Adipocyte (in vitro differentiated cells): ENCODE measurements around the gene TCP11L1.
"Not testable (repeated sequence)": the region's sequence is repeated elsewhere in the genome, so short reads cannot be mapped to it uniquely, and the experiment has no call there.

Source experiments
- DNase-seq: peaks from one replicate; pipeline ENCODE4 v3.0.0-alpha.2; 2015; ENCODE audit warnings: low read depth
- H3K27me3 ChIP-seq: replicated peaks from 2 replicates; pipeline ENCODE4 v1.7.0; 2013; ENCODE audit warnings: mild to moderate bottlenecking, low read length, moderate library complexity; ENCODE audit not compliant: control insufficient read depth, insufficient read depth
- H3K36me3 ChIP-seq: 2 replicates; pipeline ENCODE4 v1.7.0; 2013; ENCODE audit warnings: low read length, mild to moderate bottlenecking, moderate library complexity; ENCODE audit not compliant: control insufficient read depth, insufficient read depth, severe bottlenecking
- H3K4me1 ChIP-seq: 2 replicates; pipeline ENCODE4 v1.7.0; 2013; ENCODE audit warnings: mild to moderate bottlenecking, low read length, moderate library complexity; ENCODE audit not compliant: control insufficient read depth, insufficient read depth
- H3K4me3 ChIP-seq: 2 replicates; pipeline ENCODE4 v1.7.0; 2013; ENCODE audit warnings: mild to moderate bottlenecking, low read length, moderate library complexity
- H3K9ac ChIP-seq: 2 replicates; pipeline ENCODE4 v1.7.0; 2013; ENCODE audit warnings: mild to moderate bottlenecking, low read length, moderate library complexity
- H3K9me3 ChIP-seq: 2 replicates; pipeline ENCODE4 v1.7.0; 2013; ENCODE audit warnings: mild to moderate bottlenecking, low read length, moderate library complexity; ENCODE audit not compliant: control insufficient read depth

TCP11L1 gene

DNA sequence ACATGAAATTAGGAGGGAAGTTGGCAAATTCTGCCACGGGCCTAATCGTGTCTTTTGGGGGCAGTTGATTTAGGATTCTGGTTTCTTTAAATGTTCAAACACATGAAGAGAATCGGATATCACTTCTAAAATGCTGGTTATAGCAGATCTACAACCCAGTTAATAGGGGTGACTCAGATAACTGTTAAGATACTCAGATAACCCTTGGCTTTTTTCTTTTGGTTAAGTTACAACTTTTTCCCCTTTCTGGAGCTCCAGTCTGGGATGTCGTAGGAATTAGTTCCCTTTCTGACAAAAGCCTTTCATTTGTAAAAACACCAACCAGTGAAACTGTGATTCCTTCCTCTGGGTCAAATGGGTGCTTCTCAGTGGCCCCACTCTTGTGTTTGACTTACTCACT is 22.7 kb upstream of the TCP11L1 start:
- H3K9me3 ChIP-seq: no peaks in the 10 kb centered on the region
- H3K36me3 ChIP-seq: no peaks in the 10 kb centered on the region
- peak overlapping the region; percentile 78 for H3K9ac ChIP-seq
- no peaks in the 10 kb centered on the region for H3K27me3 ChIP-seq
- peaks cover 12% of the 10 kb centered on the region for H3K4me1 ChIP-seq
- no peak for DNase-seq
- peak overlapping the region; percentile 83 for H3K4me3 ChIP-seq

DNA sequence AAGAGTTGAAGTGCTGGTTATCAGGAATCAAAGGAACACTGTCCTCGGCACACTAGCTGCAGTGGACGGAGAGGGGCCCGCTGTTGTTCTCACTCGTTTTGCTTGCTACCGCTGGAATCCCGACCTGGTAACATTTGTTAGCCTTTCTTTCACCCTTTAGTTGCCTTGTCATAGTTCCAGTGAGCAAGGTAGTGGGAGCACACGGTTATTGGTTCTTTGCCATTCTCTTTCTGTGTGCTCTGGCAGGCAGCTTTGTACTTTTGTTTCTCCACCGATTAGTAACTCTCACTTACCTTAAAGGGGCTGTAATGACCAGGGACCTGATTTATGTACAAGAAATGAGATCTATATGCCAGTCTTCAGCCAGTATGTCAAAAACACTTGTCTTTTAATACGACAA is 21.9 kb upstream of the TCP11L1 start:
- Histone ChIP-seq H3K27me3 (no peaks in the 10 kb centered on the region), H3K4me3 (peak overlapping the region; percentile 83), H3K36me3 (no peaks in the 10 kb centered on the region), H3K4me1 (peaks cover 8% of the 10 kb centered on the region), H3K9me3 (no peaks in the 10 kb centered on the region), H3K9ac (no peak overlapping the region)
- no peak for DNase-seq

DNA sequence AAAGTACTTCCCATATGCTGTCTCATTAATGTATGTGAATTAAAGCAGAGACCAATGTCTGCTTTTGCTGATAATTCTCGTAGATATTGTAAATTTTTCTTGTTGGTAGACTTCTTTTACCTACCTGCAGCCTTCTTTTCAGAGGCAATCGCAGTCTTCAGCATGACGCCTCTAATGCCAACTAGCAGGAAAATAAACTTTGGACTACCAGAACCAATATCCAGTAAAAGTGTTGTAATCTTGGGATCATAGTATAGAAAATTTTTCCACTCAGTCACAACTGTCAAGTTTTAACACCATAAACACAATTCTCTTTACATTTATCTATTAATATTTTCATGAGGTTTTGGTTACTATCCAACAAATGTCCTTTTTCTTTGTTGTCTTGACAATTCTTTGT is 21.4 kb upstream of the TCP11L1 start:
- peaks cover 8% of the 10 kb centered on the region for H3K4me1 ChIP-seq
- H3K27me3 ChIP-seq: no peaks in the 10 kb centered on the region
- DNase-seq: no peak
- no peaks in the 10 kb centered on the region for H3K9me3 ChIP-seq
- no peak overlapping the region for H3K9ac ChIP-seq
- H3K4me3 ChIP-seq: no peak overlapping the region
- H3K36me3 ChIP-seq: no peaks in the 10 kb centered on the region

DNA sequence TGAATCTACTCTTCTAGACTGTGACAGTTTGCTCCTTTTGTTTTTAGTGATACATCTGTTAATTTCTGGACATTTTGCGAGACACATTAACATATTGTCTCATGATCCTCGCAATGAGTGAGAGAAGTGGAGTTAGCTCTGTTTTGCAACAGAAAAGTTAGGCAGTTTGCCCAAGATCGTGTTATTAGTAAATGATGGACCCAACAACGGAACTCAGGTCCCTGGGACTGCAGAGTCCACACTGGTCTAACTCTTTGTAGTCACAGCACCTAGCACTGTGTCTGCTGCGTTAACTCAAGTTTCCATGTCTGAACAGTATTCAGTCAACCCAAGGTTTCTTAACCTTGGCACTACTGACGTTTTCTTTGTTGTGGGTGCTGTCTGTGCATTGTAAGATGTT is 20.5 kb upstream of the TCP11L1 start:
- no peak overlapping the region for H3K4me3 ChIP-seq
- no peaks in the 10 kb centered on the region for H3K36me3 ChIP-seq
- no peak overlapping the region for H3K9ac ChIP-seq
- H3K27me3 ChIP-seq: no peaks in the 10 kb centered on the region
- H3K9me3 ChIP-seq: no peaks in the 10 kb centered on the region
- peaks cover 8% of the 10 kb centered on the region for H3K4me1 ChIP-seq
- no peak for DNase-seq

DNA sequence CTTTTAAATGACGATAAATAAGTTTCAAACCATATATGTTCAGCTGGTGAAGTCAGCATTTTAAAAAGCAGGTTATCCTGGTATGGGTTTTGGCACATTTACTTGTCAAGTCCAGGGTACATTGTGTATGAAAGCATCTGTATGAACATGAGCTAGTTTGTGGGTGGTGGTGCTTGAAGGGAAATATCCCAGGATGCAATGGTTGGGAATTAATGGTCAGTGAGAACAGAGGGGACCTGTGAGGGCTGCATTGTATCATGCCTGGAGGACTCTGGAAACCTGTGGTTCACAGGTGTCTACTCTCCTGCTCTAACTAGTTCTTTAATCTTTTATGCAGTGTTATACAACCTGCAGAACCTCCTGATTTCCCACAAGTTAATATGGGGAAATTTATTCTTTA is 17.9 kb upstream of the TCP11L1 start:
- peaks cover 5% of the 10 kb centered on the region for H3K4me1 ChIP-seq
- H3K9ac ChIP-seq: no peak overlapping the region
- no peak for DNase-seq
- no peaks in the 10 kb centered on the region for H3K9me3 ChIP-seq
- H3K4me3 ChIP-seq: no peak overlapping the region
- no peaks in the 10 kb centered on the region for H3K36me3 ChIP-seq
- H3K27me3 ChIP-seq: no peaks in the 10 kb centered on the region

DNA sequence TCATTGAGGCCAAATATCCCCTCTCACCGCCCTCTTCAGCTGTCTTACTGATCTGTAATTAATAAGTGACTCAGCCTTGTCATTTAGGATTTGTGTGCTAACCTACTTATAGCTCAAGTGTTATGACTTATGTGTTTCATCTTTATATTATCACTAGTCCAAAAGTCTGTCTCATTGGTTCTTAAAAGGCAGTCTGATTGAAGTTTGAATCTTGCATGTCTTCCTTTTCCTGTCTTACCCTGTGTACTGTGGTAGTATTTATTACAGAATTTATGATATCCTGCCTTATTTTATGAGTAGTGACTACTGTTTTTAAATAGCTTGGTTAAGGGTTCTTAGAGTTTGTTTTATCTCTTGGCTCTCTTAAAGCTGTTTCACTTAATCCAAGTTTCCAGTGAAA is 17.4 kb upstream of the TCP11L1 start:
- no peak overlapping the region for H3K4me3 ChIP-seq
- H3K36me3 ChIP-seq: no peaks in the 10 kb centered on the region
- H3K9me3 ChIP-seq: no peaks in the 10 kb centered on the region
- no peak for DNase-seq
- H3K9ac ChIP-seq: no peak overlapping the region
- H3K27me3 ChIP-seq: no peaks in the 10 kb centered on the region
- peaks cover under 1% of the 10 kb centered on the region for H3K4me1 ChIP-seq

DNA sequence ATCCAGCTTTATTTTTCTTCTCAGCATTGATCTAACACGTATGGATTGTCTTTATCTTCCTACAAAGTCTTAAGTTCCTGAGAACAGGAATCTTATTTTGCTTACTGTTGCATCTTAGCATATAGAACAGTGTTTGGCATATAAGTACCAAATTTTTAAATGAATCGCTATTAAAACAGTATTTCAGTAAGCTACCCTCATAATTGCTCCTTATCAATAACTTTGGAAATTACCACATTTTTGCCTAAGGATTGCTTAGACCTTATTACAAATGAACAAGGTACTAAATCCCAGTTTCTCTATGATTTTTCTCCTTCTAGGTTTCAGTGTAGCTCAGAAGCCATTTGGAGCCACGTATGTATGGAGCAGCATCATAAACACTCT is 14.0 kb upstream of the TCP11L1 start:
- H3K4me1 ChIP-seq: peaks cover 12% of the 10 kb centered on the region
- H3K4me3 ChIP-seq: no peak overlapping the region
- H3K27me3 ChIP-seq: no peaks in the 10 kb centered on the region
- H3K9ac ChIP-seq: no peak overlapping the region
- H3K9me3 ChIP-seq: no peaks in the 10 kb centered on the region
- no peak for DNase-seq
- H3K36me3 ChIP-seq: no peaks in the 10 kb centered on the region

DNA sequence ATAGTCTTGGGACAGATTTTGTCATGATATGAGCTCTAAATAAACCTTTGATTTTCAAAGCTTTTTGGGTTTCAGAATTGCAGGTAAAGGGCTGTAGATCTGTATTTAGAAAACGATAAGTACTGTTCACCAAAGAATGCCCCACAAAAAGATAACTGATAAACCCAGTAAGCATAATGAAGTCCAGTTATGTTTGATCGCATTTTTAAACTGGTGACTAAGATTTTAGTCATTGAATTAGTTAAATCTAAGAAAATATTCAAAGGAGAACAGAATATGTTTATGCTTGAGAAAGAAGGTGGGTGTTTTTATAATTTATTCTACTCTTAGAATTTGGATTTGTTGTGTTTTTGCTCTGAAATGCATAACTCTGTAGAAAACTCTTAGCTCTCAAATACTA is 12.1 kb upstream of the TCP11L1 start:
- Histone ChIP-seq H3K9me3 (no peaks in the 10 kb centered on the region), H3K4me3 (no peak overlapping the region), H3K9ac (no peak overlapping the region), H3K27me3 (no peaks in the 10 kb centered on the region), H3K36me3 (no peaks in the 10 kb centered on the region), H3K4me1 (peaks cover 12% of the 10 kb centered on the region)
- DNase-seq: no peak

DNA sequence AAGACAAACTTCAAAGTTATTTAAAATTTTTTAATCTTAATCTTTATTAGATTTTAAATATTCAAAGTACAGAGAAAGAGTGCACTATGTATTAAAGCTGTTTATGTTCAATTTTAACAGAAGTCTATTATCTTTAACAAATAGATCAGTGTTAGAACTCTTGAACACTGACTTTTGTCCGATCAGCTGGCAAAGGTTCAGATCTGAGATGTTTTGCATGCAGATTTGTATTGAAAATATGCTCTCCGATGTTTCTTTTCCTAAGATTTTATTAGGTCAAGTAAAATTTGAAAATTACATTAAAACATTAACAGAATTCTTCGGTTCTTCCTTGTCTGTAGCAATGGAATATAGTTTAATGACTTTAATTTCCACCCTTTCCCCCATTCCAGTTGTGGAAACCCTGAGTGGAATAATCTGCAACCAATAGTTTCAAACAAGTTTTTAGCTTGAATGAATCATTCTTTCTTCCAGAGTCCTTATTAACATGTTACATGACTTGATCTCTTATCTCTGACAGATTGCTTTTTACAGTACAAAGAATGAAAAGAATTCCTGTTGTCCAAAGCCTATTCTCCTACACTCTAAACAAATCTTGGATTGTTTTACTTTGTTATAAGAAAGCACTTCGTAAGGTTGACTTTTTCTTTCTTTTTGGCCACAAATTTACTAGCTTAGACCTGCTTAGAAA is 11.4 kb upstream of the TCP11L1 start:
- Histone ChIP-seq H3K9me3 (no peaks in the 10 kb centered on the region), H3K27me3 (no peaks in the 10 kb centered on the region), H3K9ac (no peak overlapping the region), H3K4me3 (peak overlapping the region; percentile 49), H3K4me1 (peaks cover 12% of the 10 kb centered on the region), H3K36me3 (no peaks in the 10 kb centered on the region)
- peak; percentile 51 for DNase-seq

DNA sequence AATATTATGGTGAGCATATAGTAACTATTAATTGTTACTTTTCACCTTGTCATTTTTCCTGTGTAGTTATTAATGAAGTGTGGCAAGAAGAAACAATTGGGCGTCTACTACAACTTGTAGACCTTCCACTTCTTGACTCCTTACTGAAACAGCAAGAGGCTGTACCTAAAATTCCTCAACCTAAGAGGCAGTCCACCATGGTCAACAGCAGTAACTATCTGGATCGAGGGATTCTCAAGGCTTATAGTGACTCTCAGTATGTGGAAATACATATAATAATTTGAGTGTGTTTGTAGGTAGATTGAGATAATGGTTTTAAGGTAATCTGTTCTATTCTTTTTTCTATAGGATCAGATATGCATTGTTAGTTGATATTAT is 10.8 kb upstream of the TCP11L1 start:
- Histone ChIP-seq H3K4me1 (peaks cover 12% of the 10 kb centered on the region), H3K9ac (no peak overlapping the region), H3K36me3 (no peaks in the 10 kb centered on the region), H3K27me3 (no peaks in the 10 kb centered on the region), H3K4me3 (peak overlapping the region; percentile 49), H3K9me3 (no peaks in the 10 kb centered on the region)
- DNase-seq: no peak

DNA sequence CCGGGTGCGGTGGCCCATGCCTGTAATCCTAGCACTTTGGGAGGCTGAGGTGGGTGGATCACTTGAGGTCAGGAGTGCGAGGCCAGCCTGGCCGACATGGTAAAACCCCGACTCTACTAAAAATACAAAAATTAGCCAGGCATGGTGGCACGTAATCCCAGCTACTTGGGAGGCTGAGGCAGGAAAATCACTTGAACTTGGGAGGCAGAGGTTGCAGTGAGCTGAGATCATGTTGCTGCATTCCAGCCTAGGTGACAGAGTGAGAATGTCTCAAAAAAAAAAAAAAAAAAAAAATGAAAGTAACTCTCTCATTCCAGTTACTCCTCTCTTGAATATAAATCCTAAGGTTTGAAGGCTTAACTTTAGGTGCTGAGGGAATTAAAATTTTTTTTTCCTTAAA is 10.2 kb upstream of the TCP11L1 start:
- H3K4me3 ChIP-seq, H3K27me3 ChIP-seq, DNase-seq, H3K9me3 ChIP-seq, H3K36me3 ChIP-seq, H3K9ac ChIP-seq: not testable (repeated sequence)
- peaks cover 12% of the 10 kb centered on the region for H3K4me1 ChIP-seq

DNA sequence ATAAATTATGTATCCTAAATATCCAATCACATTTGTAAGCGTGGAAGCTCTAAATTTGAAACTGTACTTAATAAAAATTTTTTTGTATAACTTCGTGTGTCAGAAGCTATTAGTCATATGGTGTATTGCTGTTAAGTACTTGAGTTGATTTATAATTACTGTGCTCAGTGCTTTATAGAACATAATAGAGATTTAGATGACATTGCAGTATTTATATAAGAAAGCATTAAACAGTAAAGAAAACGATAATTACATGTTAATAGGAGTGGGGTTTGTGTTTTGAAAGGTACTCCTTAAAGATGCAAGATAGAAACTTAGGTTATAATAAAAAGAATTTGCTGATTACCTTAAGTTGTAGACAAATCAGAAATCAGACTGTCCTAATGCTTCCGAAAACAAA is 5.9 kb upstream of the TCP11L1 start:
- no peak overlapping the region for H3K4me3 ChIP-seq
- no peaks in the 10 kb centered on the region for H3K9me3 ChIP-seq
- DNase-seq: no peak
- no peaks in the 10 kb centered on the region for H3K36me3 ChIP-seq
- no peaks in the 10 kb centered on the region for H3K4me1 ChIP-seq
- H3K9ac ChIP-seq: no peak overlapping the region
- H3K27me3 ChIP-seq: no peaks in the 10 kb centered on the region
